Measurements from ENCODE around the gene ARPC2.

DNA sequence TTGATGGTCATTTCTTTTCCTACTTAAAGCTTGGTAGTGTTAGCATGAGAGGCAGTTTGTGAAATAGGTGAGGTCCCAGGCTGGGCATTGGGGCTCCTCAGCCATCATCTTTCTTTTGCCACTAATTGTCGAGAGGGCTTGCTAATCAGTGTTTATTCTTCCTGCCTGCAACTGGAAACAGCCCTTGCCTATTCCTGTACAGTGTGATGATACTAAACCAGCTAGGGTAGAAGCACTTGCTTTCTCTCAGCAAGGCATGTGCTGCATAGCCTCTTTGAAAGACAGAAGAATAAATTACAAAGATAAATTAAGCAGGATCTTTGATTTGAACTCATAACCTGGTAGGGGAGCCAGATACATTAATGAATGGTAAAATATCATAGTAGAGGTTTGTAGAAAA is 27.2 kb downstream of the ARPC2 start:
- TF ChIP-seq, protein P1, sequence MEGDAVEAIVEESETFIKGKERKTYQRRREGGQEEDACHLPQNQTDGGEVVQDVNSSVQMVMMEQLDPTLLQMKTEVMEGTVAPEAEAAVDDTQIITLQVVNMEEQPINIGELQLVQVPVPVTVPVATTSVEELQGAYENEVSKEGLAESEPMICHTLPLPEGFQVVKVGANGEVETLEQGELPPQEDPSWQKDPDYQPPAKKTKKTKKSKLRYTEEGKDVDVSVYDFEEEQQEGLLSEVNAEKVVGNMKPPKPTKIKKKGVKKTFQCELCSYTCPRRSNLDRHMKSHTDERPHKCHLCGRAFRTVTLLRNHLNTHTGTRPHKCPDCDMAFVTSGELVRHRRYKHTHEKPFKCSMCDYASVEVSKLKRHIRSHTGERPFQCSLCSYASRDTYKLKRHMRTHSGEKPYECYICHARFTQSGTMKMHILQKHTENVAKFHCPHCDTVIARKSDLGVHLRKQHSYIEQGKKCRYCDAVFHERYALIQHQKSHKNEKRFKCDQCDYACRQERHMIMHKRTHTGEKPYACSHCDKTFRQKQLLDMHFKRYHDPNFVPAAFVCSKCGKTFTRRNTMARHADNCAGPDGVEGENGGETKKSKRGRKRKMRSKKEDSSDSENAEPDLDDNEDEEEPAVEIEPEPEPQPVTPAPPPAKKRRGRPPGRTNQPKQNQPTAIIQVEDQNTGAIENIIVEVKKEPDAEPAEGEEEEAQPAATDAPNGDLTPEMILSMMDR (conservative IDR thresholded peaks at IDR 0.05): no peak
- no peak for TF ChIP-seq ZFX (IDR thresholded peaks at IDR 0.05)
